ENCODE data around the gene ATP6V1F. TPM values are rescaled to one million over a fixed set of nuclear protein-coding genes. Genes with fewer than 3 reads are reported as not detected.

ATP6V1F gene
- total and polyA plus RNA-seq, 5 donors, result 127 to 224 (median 137) TPM

- no peak overlapping the region for H3K27ac ChIP-seq (ENCODE audit: low read length)
- H3K27me3 ChIP-seq (ENCODE audit: control insufficient read depth, insufficient read depth), result no peaks in the 10 kb centered on the region
- intact Hi-C loops (cut with DNase I), result no loop called here
- no peaks in the 10 kb centered on the region for H3K9me3 ChIP-seq (ENCODE audit: control insufficient read depth, low read length)
- no peaks in the 10 kb centered on the region for H3K4me1 ChIP-seq (ENCODE audit: control insufficient read depth, insufficient read depth, low read length)
- WGBS, result 80% methylated on average over 22 of the region's 22 CpGs
- ATAC-seq, result no peak
- H3K4me3 ChIP-seq (ENCODE audit: low read length), result no peak overlapping the region
- peak; percentile 4 to 60 (median 44) for DNase-seq
Measured at GRCh38 chr7:128874140-128875031, 11.7 kb downstream of the ATP6V1F start.

GRCh38 chr7:128875523-128875948 lies 12.9 kb downstream of the ATP6V1F start:
- no peak overlapping the region for H3K27ac ChIP-seq (ENCODE audit: low read length)
- no peaks in the 10 kb centered on the region for H3K4me1 ChIP-seq (ENCODE audit: control insufficient read depth, insufficient read depth, low read length)
- ATAC-seq, result no peak
- intact Hi-C loops (cut with DNase I), result no loop called here
- peak in 2 of 3 donors; percentile 2 to 25 for DNase-seq
- H3K27me3 ChIP-seq (ENCODE audit: control insufficient read depth, insufficient read depth), result no peaks in the 10 kb centered on the region
- no peaks in the 10 kb centered on the region for H3K9me3 ChIP-seq (ENCODE audit: control insufficient read depth, low read length)
- 53% methylated on average over 8 of the region's 8 CpGs for WGBS
- no peak overlapping the region for H3K4me3 ChIP-seq (ENCODE audit: low read length)

GRCh38 chr7:128876127-128876526 lies 13.5 kb downstream of the ATP6V1F start:
- no peaks in the 10 kb centered on the region for H3K4me1 ChIP-seq (ENCODE audit: control insufficient read depth, insufficient read depth, low read length)
- no peaks in the 10 kb centered on the region for H3K9me3 ChIP-seq (ENCODE audit: control insufficient read depth, low read length)
- H3K4me3 ChIP-seq (ENCODE audit: low read length), result no peak overlapping the region
- intact Hi-C loops (cut with DNase I), result no loop called here
- no peaks in the 10 kb centered on the region for H3K27me3 ChIP-seq (ENCODE audit: control insufficient read depth, insufficient read depth)
- no peak overlapping the region for H3K27ac ChIP-seq (ENCODE audit: low read length)
- DNase-seq (peak in 2 of 3 donors; percentile 1 to 15), ATAC-seq (no peak)
- 68% methylated on average over 3 of the region's 3 CpGs for WGBS

GRCh38 chr7:128876586-128876977 lies 13.9 kb downstream of the ATP6V1F start:
- Histone ChIP-seq H3K27me3 (ENCODE audit: control insufficient read depth, insufficient read depth) (no peaks in the 10 kb centered on the region), H3K4me1 (ENCODE audit: control insufficient read depth, insufficient read depth, low read length) (no peaks in the 10 kb centered on the region), H3K4me3 (ENCODE audit: low read length) (no peak overlapping the region), H3K9me3 (ENCODE audit: control insufficient read depth, low read length) (no peaks in the 10 kb centered on the region), H3K27ac (ENCODE audit: low read length) (no peak overlapping the region)
- intact Hi-C loops (cut with DNase I), result no loop called here
- ATAC-seq, result no peak
- WGBS, result 92% methylated on average over 5 of the region's 5 CpGs
- DNase-seq, result peak in 2 of 3 donors; percentile 2 to 21

- no peak overlapping the region for H3K4me3 ChIP-seq (ENCODE audit: low read length)
- no peaks in the 10 kb centered on the region for H3K4me1 ChIP-seq (ENCODE audit: control insufficient read depth, insufficient read depth, low read length)
- WGBS, result 90% methylated on average over 32 of the region's 32 CpGs
- H3K27ac ChIP-seq (ENCODE audit: low read length), result no peak overlapping the region
- ATAC-seq (no peak), DNase-seq (peak in 2 of 3 donors; percentile 4 to 37)
- no peaks in the 10 kb centered on the region for H3K27me3 ChIP-seq (ENCODE audit: control insufficient read depth, insufficient read depth)
- intact Hi-C loops (cut with DNase I), result no loop called here
- H3K9me3 ChIP-seq (ENCODE audit: control insufficient read depth, low read length), result no peaks in the 10 kb centered on the region
Measured at GRCh38 chr7:128876978-128877755, 14.5 kb downstream of the ATP6V1F start.

GRCh38 chr7:128877756-128878120 lies 15.1 kb downstream of the ATP6V1F start:
- Histone ChIP-seq H3K4me3 (ENCODE audit: low read length) (no peak overlapping the region), H3K4me1 (ENCODE audit: control insufficient read depth, insufficient read depth, low read length) (no peaks in the 10 kb centered on the region), H3K27ac (ENCODE audit: low read length) (no peak overlapping the region), H3K27me3 (ENCODE audit: control insufficient read depth, insufficient read depth) (no peaks in the 10 kb centered on the region), H3K9me3 (ENCODE audit: control insufficient read depth, low read length) (no peaks in the 10 kb centered on the region)
- WGBS, result 76% methylated on average over 4 of the region's 4 CpGs
- intact Hi-C loops (cut with DNase I), result no loop called here
- no peak for ATAC-seq
- no peak for DNase-seq

- no peaks in the 10 kb centered on the region for H3K9me3 ChIP-seq (ENCODE audit: control insufficient read depth, low read length)
- no peaks in the 10 kb centered on the region for H3K4me1 ChIP-seq (ENCODE audit: control insufficient read depth, insufficient read depth, low read length)
- DNase-seq (peak in 1 of 3 donors; percentile 36), ATAC-seq (no peak)
- intact Hi-C loops (cut with DNase I), result no loop called here
- 90% methylated on average over 14 of the region's 14 CpGs for whole genome bisulfite sequencing
- no peak overlapping the region for H3K27ac ChIP-seq (ENCODE audit: low read length)
- no peaks in the 10 kb centered on the region for H3K27me3 ChIP-seq (ENCODE audit: control insufficient read depth, insufficient read depth)
- H3K4me3 ChIP-seq (ENCODE audit: low read length), result no peak overlapping the region
Measured at GRCh38 chr7:128878226-128879105, 15.8 kb downstream of the ATP6V1F start.

- Histone ChIP-seq H3K9me3 (ENCODE audit: control insufficient read depth, low read length) (no peaks in the 10 kb centered on the region), H3K4me3 (ENCODE audit: low read length) (no peak overlapping the region), H3K27me3 (ENCODE audit: control insufficient read depth, insufficient read depth) (no peaks in the 10 kb centered on the region), H3K27ac (ENCODE audit: low read length) (no peak overlapping the region), H3K4me1 (ENCODE audit: control insufficient read depth, insufficient read depth, low read length) (no peaks in the 10 kb centered on the region)
- peak in 1 of 3 donors; percentile 61 for DNase-seq
- 84% methylated on average over 19 of the region's 19 CpGs for WGBS
- ATAC-seq, result no peak
- intact Hi-C loops (cut with DNase I), result no loop called here
Measured at GRCh38 chr7:128879461-128879938, 16.8 kb downstream of the ATP6V1F start.

GRCh38 chr7:128879939-128880746 lies 17.5 kb downstream of the ATP6V1F start:
- H3K27me3 ChIP-seq (ENCODE audit: control insufficient read depth, insufficient read depth), result no peaks in the 10 kb centered on the region
- WGBS, result 41% methylated on average over 31 of the region's 31 CpGs
- H3K4me1 ChIP-seq (ENCODE audit: control insufficient read depth, insufficient read depth, low read length), result no peaks in the 10 kb centered on the region
- H3K27ac ChIP-seq (ENCODE audit: low read length), result no peak overlapping the region
- DNase-seq (peak; percentile 52 to 86 (median 82)), ATAC-seq (peak; percentile 69 to 82)
- no peak overlapping the region for H3K4me3 ChIP-seq (ENCODE audit: low read length)
- intact Hi-C loops (cut with DNase I), result loop anchor here in 2 of 4 donors (5.0 to 10.0 kb wide), 2 partner anchors 275 to 408 kb away; no protein-coding TSS in a partner anchor
- H3K9me3 ChIP-seq (ENCODE audit: control insufficient read depth, low read length), result no peaks in the 10 kb centered on the region
